ENCODE data around the gene MAP3K7CL.

- TF ChIP-seq POLR2A (IDR thresholded peaks at IDR 0.05) (no peak), CTCF (IDR thresholded peaks at IDR 0.05) (no peak)
These were observed 32.3 kb upstream of the MAP3K7CL start for GRCh38 chr21:29098156-29098555.

Data from Peyer's patch (tissue), 4 donors.